ENCODE data around the gene CDH13.

Gene CDH13

GRCh38 chr16:83269541-83269940, 642.8 kb downstream of the CDH13 start:
- in situ Hi-C loops (cut with MboI; ENCODE audit: low sequenced_read_pairs): no loop called here

GRCh38 chr16:83270061-83270460, 643.3 kb downstream of the CDH13 start:
- in situ Hi-C loops (cut with MboI; ENCODE audit: low sequenced_read_pairs): no loop called here

GRCh38 chr16:83270640-83271039, 643.9 kb downstream of the CDH13 start:
- in situ Hi-C loops (cut with MboI; ENCODE audit: low sequenced_read_pairs): no loop called here

- in situ Hi-C loops (cut with MboI; ENCODE audit: low sequenced_read_pairs): no loop called here
Observed at GRCh38 chr16:83271123-83271522, 644.4 kb downstream of the CDH13 start.

- in situ Hi-C loops (cut with MboI; ENCODE audit: low sequenced_read_pairs): no loop called here
Observed at GRCh38 chr16:83271970-83272575, 645.3 kb downstream of the CDH13 start.

GRCh38 chr16:83272843-83273242, 646.1 kb downstream of the CDH13 start:
- in situ Hi-C loops (cut with MboI; ENCODE audit: low sequenced_read_pairs): no loop called here

- in situ Hi-C loops (cut with MboI; ENCODE audit: low sequenced_read_pairs): no loop called here
Observed at GRCh38 chr16:83273504-83274173, 646.9 kb downstream of the CDH13 start.

GRCh38 chr16:83279251-83279650, 652.5 kb downstream of the CDH13 start:
- in situ Hi-C loops (cut with MboI; ENCODE audit: low sequenced_read_pairs): no loop called here

GRCh38 chr16:83285921-83286320, 659.2 kb downstream of the CDH13 start:
- in situ Hi-C loops (cut with MboI; ENCODE audit: low sequenced_read_pairs): no loop called here

GRCh38 chr16:83296505-83296904, 669.7 kb downstream of the CDH13 start:
- in situ Hi-C loops (cut with MboI; ENCODE audit: low sequenced_read_pairs): no loop called here

GRCh38 chr16:83298541-83298940, 671.8 kb downstream of the CDH13 start:
- in situ Hi-C loops (cut with MboI; ENCODE audit: low sequenced_read_pairs): no loop called here

GRCh38 chr16:83300326-83300725, 673.6 kb downstream of the CDH13 start:
- in situ Hi-C loops (cut with MboI; ENCODE audit: low sequenced_read_pairs): no loop called here

GRCh38 chr16:83301971-83302370, 675.2 kb downstream of the CDH13 start:
- in situ Hi-C loops (cut with MboI; ENCODE audit: low sequenced_read_pairs): no loop called here

- in situ Hi-C loops (cut with MboI; ENCODE audit: low sequenced_read_pairs): no loop called here
Observed at GRCh38 chr16:83302853-83303252, 676.1 kb downstream of the CDH13 start.

GRCh38 chr16:83305092-83305491, 678.3 kb downstream of the CDH13 start:
- in situ Hi-C loops (cut with MboI; ENCODE audit: low sequenced_read_pairs): no loop called here

- in situ Hi-C loops (cut with MboI; ENCODE audit: low sequenced_read_pairs): no loop called here
Observed at GRCh38 chr16:83306961-83307593, 680.3 kb downstream of the CDH13 start.

GRCh38 chr16:83307594-83307992, 680.8 kb downstream of the CDH13 start:
- in situ Hi-C loops (cut with MboI; ENCODE audit: low sequenced_read_pairs): no loop called here

- in situ Hi-C loops (cut with MboI; ENCODE audit: low sequenced_read_pairs): no loop called here
Observed at GRCh38 chr16:83308414-83308813, 681.6 kb downstream of the CDH13 start.

GRCh38 chr16:83310816-83311215, 684.0 kb downstream of the CDH13 start:
- in situ Hi-C loops (cut with MboI; ENCODE audit: low sequenced_read_pairs): no loop called here

GRCh38 chr16:83312015-83312717, 685.4 kb downstream of the CDH13 start:
- in situ Hi-C loops (cut with MboI; ENCODE audit: low sequenced_read_pairs): no loop called here

- in situ Hi-C loops (cut with MboI; ENCODE audit: low sequenced_read_pairs): no loop called here
Observed at GRCh38 chr16:83312718-83313245, 686.0 kb downstream of the CDH13 start.
